CD4-positive, CD25-positive, alpha-beta regulatory T cell (primary cell): ENCODE measurements around the gene BUB1B. TPM values are rescaled to one million over a fixed set of nuclear protein-coding genes. Genes with fewer than 3 reads are reported as not detected.
A peak's percentile ranks its signal among the peaks of the same experiment; 100 is the strongest.

Experiments used
- ATAC-seq, 2 donors: fragments of 150-1000 bp; cut with Tn5 transposase; one replicate each; pipeline ENCODE4 v1.10.0; 2021; ENCODE audit warnings: low read depth in 2 of 2, moderate number of reproducible peaks in 2 of 2, moderate library complexity in 1 of 2
- DNase-seq, 3 donors: peaks; one replicate each; pipeline versions ENCODE4 v3.0.0 to v3.0.0-alpha.2; 2012 to 2022; ENCODE audit warnings: mixed read lengths in 1 of 3
- H3K27ac ChIP-seq: one replicate; pipeline ENCODE4 v1.7.0; 2013; ENCODE audit warnings: mild to moderate bottlenecking, low read length; ENCODE audit not compliant: insufficient read depth, poor library complexity, severe bottlenecking
- H3K27me3 ChIP-seq: one replicate; pipeline ENCODE4 v1.7.0; 2013; ENCODE audit warnings: low read length; ENCODE audit not compliant: control insufficient read depth, insufficient read depth
- H3K36me3 ChIP-seq: one replicate; pipeline ENCODE4 v1.7.0; 2013; ENCODE audit warnings: mild to moderate bottlenecking, low read length, moderate library complexity; ENCODE audit not compliant: control insufficient read depth, insufficient read depth
- H3K4me1 ChIP-seq: 2 replicates; pipeline ENCODE4 v1.7.0; 2013; ENCODE audit warnings: mild to moderate bottlenecking, low read length; ENCODE audit not compliant: insufficient read depth, control insufficient read depth, poor library complexity, severe bottlenecking
- H3K4me3 ChIP-seq: one replicate; pipeline ENCODE4 v1.7.0; 2013; ENCODE audit warnings: low read depth, mild to moderate bottlenecking, low read length, moderate library complexity
- H3K9me3 ChIP-seq, 2 experiments: 1 replicate in 1 of 2; 2 replicates in 1 of 2; pipeline ENCODE4 v1.7.0; 2013; ENCODE audit warnings: low read length in 2 of 2, mild to moderate bottlenecking in 1 of 2, moderate library complexity in 1 of 2; ENCODE audit not compliant: control insufficient read depth in 2 of 2
- H3K27ac Mint-ChIP-seq, 3 donors: one replicate each; pipeline ENCODE4 v1.8.0; 2020 to 2022; ENCODE audit warnings: mild to moderate bottlenecking in 3 of 3, mixed read lengths in 3 of 3, moderate library complexity in 2 of 3
- H3K27me3 Mint-ChIP-seq: one replicate; pipeline ENCODE4 v1.8.0; 2022; ENCODE audit warnings: mild to moderate bottlenecking, mixed read lengths
- H3K36me3 Mint-ChIP-seq: one replicate; pipeline ENCODE4 v1.8.0; 2020; ENCODE audit warnings: mixed read lengths
- H3K4me1 Mint-ChIP-seq, 4 donors: one replicate each; pipeline ENCODE4 v1.8.0; 2020 to 2022; ENCODE audit warnings: mixed read lengths in 4 of 4, mild to moderate bottlenecking in 1 of 4
- H3K4me3 Mint-ChIP-seq, 4 donors: one replicate each; pipeline ENCODE4 v1.8.0; 2020 to 2022; ENCODE audit warnings: mild to moderate bottlenecking in 4 of 4, mixed read lengths in 4 of 4, moderate library complexity in 3 of 4
- H3K9me3 Mint-ChIP-seq, 7 donors: one replicate each; pipeline ENCODE4 v1.8.0; 2020 to 2022; ENCODE audit warnings: mixed read lengths in 7 of 7, mild to moderate bottlenecking in 3 of 7, moderate library complexity in 2 of 7
- polyA plus RNA-seq, 4 donors: library from polyadenylated mRNA; unstranded; fragments of 300-500 nt; fragmentation: Illumina TruSeq; gene quantifications; one replicate each; pipeline ENCODE4 v1.2.3, GENCODE V29; 2021
- total RNA-seq: library from RNA; stranded (reverse); gene quantifications from one replicate; pipeline ENCODE4 v1.2.3, GENCODE V29; 2022

Gene BUB1B
- total and polyA plus RNA-seq, 5 donors from 2014 or later, result 0.37 to 4.8 (median 1.5) TPM; not detected in 1

DNA sequence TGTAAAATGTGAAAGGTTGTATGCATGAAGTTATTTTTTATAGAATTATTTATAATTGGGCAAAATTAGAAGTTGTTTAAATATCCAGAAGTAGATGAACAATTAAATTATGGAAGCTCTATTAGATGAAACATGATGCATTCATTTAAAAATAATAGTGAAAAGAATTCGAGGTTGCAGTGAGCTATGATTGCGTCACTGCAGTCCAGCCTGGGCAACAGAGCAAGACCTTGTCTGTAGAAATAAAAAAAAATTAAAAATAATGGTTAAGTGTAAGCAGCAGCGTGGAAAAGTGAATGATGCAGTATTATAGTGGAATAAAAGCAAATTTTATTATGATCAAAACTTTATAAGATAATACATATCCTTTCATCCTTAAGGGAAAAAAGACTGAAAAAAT, 14.3 kb downstream of the BUB1B start:
- Histone ChIP-seq H3K36me3 (no peaks in the 10 kb centered on the region), H3K4me1 (no peaks in the 10 kb centered on the region), H3K27ac (no peak overlapping the region), H3K9me3 (no peaks in the 10 kb centered on the region), H3K4me3 (no peak overlapping the region), H3K27me3 (no peaks in the 10 kb centered on the region)
- Mint-ChIP-seq H3K9me3 (no peaks in the 10 kb centered on the region), H3K27me3 (no peaks in the 10 kb centered on the region), H3K4me1 (peaks cover 3 to 32% (median 15%) of the 10 kb centered on the region in 4 donors), H3K36me3 (no peaks in the 10 kb centered on the region), H3K4me3 (no peak overlapping the region), H3K27ac (no peak overlapping the region)
- no peak for ATAC-seq
- no peak for DNase-seq

DNA sequence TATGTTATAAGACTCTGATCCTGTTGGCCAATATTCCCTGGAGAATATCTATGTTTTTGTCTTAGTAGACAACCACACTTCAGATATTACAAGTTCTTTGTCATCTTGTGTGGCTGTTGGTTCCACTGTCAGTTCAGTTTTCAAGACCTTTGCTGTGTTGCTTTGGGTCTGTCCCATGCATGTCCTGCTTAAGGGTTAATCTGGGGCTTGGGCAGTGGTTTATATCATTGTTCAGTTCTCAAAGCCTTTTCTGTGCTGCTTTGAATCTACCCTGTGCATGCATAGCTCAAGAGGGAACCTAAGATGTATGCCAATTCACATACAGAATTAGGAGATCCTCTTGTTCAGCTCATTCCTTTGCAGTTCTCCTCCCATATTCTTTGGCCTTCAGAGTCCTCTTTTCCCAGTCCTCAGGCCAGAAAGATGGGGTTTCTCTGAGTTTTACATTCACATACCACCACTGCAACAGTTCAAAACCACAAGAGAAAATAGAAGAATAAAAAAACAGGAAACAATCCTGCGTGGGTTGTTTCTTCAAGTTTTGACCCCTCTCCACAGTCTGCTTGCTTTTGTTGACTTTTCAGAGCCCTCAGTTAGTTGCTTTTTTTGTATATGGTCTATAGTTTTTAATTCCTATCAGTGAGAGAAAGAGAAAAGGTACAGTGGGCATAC, 21.6 kb downstream of the BUB1B start:
- H3K36me3 Mint-ChIP-seq, result peaks cover 3% of the 10 kb centered on the region
- no peaks in the 10 kb centered on the region for H3K9me3 Mint-ChIP-seq
- H3K27ac ChIP-seq, result peak overlapping the region; percentile 35
- peak overlapping the region; percentile 8 to 88 (median 35) for H3K4me3 Mint-ChIP-seq
- H3K27ac Mint-ChIP-seq, result peak overlapping the region; percentile 70 to 80 (median 77)
- DNase-seq (peak in 1 of 3 donors; percentile 16), ATAC-seq (peak in 1 of 2 donors; percentile 37)
- H3K36me3 ChIP-seq, result no peaks in the 10 kb centered on the region
- peaks cover 22% of the 10 kb centered on the region for H3K4me1 ChIP-seq
- H3K4me3 ChIP-seq, result peak overlapping the region; percentile 59
- H3K27me3 ChIP-seq, result no peaks in the 10 kb centered on the region
- H3K9me3 ChIP-seq, result no peaks in the 10 kb centered on the region
- no peaks in the 10 kb centered on the region for H3K27me3 Mint-ChIP-seq
- H3K4me1 Mint-ChIP-seq, result peaks cover 22 to 59% (median 40%) of the 10 kb centered on the region in 4 donors

DNA sequence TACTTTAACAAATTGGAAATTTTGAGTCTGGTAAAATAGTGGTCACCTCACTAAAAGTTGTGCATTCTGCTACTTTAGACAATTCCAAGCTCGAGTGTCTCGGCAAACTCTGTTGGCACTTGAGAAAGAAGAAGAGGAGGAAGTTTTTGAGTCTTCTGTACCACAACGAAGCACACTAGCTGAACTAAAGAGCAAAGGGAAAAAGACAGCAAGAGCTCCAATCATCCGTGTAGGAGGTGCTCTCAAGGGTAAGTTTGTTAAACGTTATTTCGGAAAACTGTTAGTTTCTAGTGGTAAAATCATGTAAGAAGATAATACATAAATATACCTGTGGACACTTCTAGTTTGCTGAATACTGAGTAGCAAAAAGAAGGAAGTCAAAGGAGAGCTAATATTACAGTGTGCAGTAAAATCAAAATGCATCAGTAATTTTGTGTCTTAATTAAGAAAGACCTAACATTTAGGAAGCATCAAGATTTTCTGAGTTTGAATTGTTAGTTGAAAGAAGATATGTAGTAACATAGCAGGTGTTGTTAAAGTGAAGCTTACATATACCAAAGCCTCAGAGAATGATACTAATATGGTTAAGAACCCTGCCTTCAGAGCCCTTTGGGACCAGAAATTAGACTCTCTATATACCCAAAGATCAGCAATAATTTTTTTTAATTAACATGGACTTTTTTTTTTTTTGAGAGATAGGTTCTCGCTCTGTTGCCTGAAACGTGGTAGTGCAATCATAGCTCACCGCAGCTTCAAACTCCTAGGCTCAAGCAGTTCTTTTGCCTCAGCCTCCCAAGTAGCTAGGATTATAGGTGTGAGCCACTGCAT, 23.0 kb downstream of the BUB1B start:
- Mint-ChIP-seq H3K4me3 (peak overlapping the region in 2 of 4 donors; percentile 25 to 88), H3K36me3 (peaks cover 3% of the 10 kb centered on the region), H3K27ac (peak overlapping the region; percentile 11 to 82 (median 77)), H3K9me3 (no peaks in the 10 kb centered on the region), H3K27me3 (no peaks in the 10 kb centered on the region), H3K4me1 (peaks cover 22 to 48% (median 33%) of the 10 kb centered on the region in 4 donors)
- Histone ChIP-seq H3K27me3 (no peaks in the 10 kb centered on the region), H3K4me3 (peak overlapping the region; percentile 59), H3K27ac (no peak overlapping the region), H3K9me3 (no peaks in the 10 kb centered on the region), H3K4me1 (peaks cover 22% of the 10 kb centered on the region), H3K36me3 (no peaks in the 10 kb centered on the region)
- ATAC-seq (no peak), DNase-seq (no peak)

DNA sequence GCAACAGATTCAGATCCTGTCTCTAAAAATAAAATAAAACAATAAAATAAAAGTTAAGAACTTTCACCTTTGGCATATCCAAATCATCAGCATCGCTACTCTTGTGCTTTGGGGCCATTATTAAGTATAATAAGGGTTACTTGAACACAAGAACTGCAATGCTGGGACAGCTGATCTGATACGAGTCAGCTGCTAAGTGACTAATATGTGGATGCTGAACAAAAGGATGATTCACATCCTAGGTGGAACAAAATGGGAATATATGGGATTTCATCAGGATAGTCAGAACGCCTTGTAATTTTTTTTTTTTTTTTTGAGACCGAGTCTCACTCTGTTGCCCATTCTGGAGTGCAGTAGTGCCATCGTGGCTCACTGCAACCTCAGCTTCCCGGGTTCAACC, 29.7 kb downstream of the BUB1B start:
- H3K4me1 ChIP-seq, result no peaks in the 10 kb centered on the region
- Mint-ChIP-seq H3K9me3 (no peaks in the 10 kb centered on the region), H3K27ac (no peak overlapping the region), H3K27me3 (no peaks in the 10 kb centered on the region), H3K36me3 (peaks cover 2% of the 10 kb centered on the region), H3K4me3 (no peak overlapping the region), H3K4me1 (peaks cover 0 to 9% (median 0%) of the 10 kb centered on the region in 4 donors)
- DNase-seq, result no peak
- no peaks in the 10 kb centered on the region for H3K36me3 ChIP-seq
- H3K4me3 ChIP-seq, result no peak overlapping the region
- no peaks in the 10 kb centered on the region for H3K27me3 ChIP-seq
- no peak for ATAC-seq
- no peaks in the 10 kb centered on the region for H3K9me3 ChIP-seq
- H3K27ac ChIP-seq, result no peak overlapping the region

DNA sequence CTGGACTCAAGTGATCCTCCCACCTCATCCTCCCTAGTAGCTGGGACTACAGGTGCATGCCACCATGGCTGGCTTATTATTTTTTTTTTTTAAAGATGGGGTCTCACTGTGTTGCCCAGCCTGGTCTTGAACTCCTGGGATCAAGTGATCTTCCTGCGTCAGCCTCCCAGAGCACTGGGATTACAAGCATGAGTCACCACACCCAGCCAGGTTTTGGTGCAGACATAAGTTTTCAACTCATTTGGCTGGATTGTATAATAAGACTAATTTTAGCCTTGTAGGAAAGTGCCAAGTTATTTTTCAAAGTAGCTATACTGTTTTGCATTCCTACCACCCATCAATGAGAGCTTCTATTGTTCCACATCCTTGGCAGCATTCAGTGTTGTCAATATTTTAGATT, 32.1 kb downstream of the BUB1B start:
- Histone ChIP-seq H3K27me3 (no peaks in the 10 kb centered on the region), H3K4me3 (no peak overlapping the region), H3K9me3 (no peaks in the 10 kb centered on the region), H3K36me3 (no peaks in the 10 kb centered on the region), H3K27ac (no peak overlapping the region), H3K4me1 (peaks cover 7% of the 10 kb centered on the region)
- no peak overlapping the region for H3K27ac Mint-ChIP-seq
- DNase-seq, result no peak
- no peaks in the 10 kb centered on the region for H3K27me3 Mint-ChIP-seq
- H3K4me1 Mint-ChIP-seq, result peaks cover 9 to 18% (median 13%) of the 10 kb centered on the region in 4 donors
- peaks cover 3% of the 10 kb centered on the region for H3K36me3 Mint-ChIP-seq
- H3K9me3 Mint-ChIP-seq, result no peaks in the 10 kb centered on the region
- H3K4me3 Mint-ChIP-seq, result no peak overlapping the region
- no peak for ATAC-seq

DNA sequence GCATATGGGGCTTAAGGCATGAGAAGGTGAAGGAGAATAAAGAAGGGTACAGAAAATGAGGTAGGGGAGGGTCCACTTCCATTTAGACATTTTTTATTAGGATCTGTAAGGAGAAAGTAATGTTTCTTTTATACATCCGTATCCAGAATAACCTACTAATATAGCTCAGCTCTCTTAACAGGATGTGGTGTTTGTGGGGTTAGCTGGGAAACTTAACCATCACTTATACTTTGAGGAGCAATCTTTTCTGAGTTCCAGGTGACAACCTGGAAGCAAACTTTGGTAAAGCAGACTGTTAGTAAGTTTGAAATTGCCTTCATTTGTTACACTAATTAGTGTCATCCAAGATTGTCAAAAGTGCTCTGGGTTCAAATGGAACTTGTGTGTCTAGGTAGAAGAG, 36.6 kb downstream of the BUB1B start:
- ATAC-seq, result peak in 1 of 2 donors; percentile 44
- H3K4me3 Mint-ChIP-seq, result peak overlapping the region in 2 of 4 donors; percentile 47 to 73
- peaks cover 3% of the 10 kb centered on the region for H3K36me3 Mint-ChIP-seq
- H3K36me3 ChIP-seq, result no peaks in the 10 kb centered on the region
- H3K27me3 Mint-ChIP-seq, result no peaks in the 10 kb centered on the region
- H3K27ac ChIP-seq, result no peak overlapping the region
- peak in 1 of 3 donors; percentile 25 for DNase-seq
- no peaks in the 10 kb centered on the region for H3K9me3 Mint-ChIP-seq
- peaks cover 7% of the 10 kb centered on the region for H3K4me1 ChIP-seq
- H3K27ac Mint-ChIP-seq, result peak overlapping the region in 2 of 3 donors; percentile 52 to 73
- peak overlapping the region; percentile 47 for H3K4me3 ChIP-seq
- no peaks in the 10 kb centered on the region for H3K27me3 ChIP-seq
- peaks cover 11 to 24% (median 21%) of the 10 kb centered on the region in 4 donors for H3K4me1 Mint-ChIP-seq
- no peaks in the 10 kb centered on the region for H3K9me3 ChIP-seq

DNA sequence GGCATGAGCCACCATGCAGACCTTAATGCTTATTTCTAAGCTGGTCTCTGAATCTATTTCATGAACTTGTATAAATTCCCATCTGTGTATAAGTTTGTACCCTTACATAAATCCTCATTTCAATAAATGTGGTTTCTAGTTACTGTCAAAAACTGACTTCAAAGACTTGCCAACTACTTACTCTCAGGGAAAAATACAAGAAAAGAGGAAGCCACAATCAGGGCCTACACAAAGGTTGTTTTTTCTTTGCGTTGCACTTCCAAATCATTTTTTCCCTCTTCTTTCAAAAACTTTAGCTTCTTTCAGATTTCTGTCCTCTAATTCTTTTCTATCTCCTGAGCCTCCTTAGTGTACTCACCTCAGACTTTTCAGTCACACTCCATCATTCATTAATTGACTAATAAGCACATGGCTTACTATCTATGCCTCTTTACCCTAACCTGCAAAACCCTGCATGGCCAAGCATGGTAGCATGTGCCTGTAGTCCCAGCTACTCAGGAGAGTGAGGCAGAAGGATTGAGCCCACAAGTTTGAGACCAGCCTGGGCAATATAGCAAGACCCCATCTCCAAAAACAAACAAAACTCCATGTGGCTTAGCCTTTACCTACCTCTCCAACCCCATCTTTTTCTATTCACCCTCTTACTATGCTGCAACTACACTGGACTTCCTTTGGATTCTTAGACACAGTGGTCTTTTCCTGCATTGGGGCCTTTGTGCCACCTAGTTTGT, 37.7 kb downstream of the BUB1B start:
- peaks cover 7% of the 10 kb centered on the region for H3K4me1 ChIP-seq

More for the DNA sequence above, 37.7 kb downstream of the BUB1B start:
- no peaks in the 10 kb centered on the region for H3K27me3 ChIP-seq
- Mint-ChIP-seq H3K9me3 (no peaks in the 10 kb centered on the region), H3K4me3 (peak overlapping the region in 1 of 4 donors; percentile 37), H3K4me1 (peaks cover 11 to 24% (median 21%) of the 10 kb centered on the region in 4 donors), H3K27me3 (no peaks in the 10 kb centered on the region), H3K36me3 (peaks cover 3% of the 10 kb centered on the region), H3K27ac (peak overlapping the region in 2 of 3 donors; percentile 37 to 55)
- H3K4me3 ChIP-seq, result no peak overlapping the region
- H3K9me3 ChIP-seq, result no peaks in the 10 kb centered on the region
- no peak overlapping the region for H3K27ac ChIP-seq
- ATAC-seq (no peak), DNase-seq (no peak)
- no peaks in the 10 kb centered on the region for H3K36me3 ChIP-seq
